ENCODE measurements around the gene TMEM132E. TPM values are rescaled to one million over a fixed set of nuclear protein-coding genes. Genes with fewer than 3 reads are reported as not detected.

Gene TMEM132E
- total RNA-seq, 1 donor from 2014 or later: 3.6 TPM

- Mint-ChIP-seq H3K27me3 (ENCODE audit: low read depth) (peaks cover 36% of the 10 kb centered on the region), H3K9me3 (no peaks in the 10 kb centered on the region), H3K4me3 (no peak overlapping the region), H3K4me1 (peaks cover 12% of the 10 kb centered on the region), H3K27ac (ENCODE audit: unreplicated experiment) (no peak overlapping the region), H3K36me3 (ENCODE audit: low read depth) (no peaks in the 10 kb centered on the region)
- no peak for DNase-seq (ENCODE audit: low read depth, low spot score)
- no peak for TF ChIP-seq CTCF (conservative IDR thresholded peaks at IDR 0.05)
These were observed 62.0 kb downstream of the TMEM132E start for GRCh38 chr17:34641368-34641767.

DNA sequence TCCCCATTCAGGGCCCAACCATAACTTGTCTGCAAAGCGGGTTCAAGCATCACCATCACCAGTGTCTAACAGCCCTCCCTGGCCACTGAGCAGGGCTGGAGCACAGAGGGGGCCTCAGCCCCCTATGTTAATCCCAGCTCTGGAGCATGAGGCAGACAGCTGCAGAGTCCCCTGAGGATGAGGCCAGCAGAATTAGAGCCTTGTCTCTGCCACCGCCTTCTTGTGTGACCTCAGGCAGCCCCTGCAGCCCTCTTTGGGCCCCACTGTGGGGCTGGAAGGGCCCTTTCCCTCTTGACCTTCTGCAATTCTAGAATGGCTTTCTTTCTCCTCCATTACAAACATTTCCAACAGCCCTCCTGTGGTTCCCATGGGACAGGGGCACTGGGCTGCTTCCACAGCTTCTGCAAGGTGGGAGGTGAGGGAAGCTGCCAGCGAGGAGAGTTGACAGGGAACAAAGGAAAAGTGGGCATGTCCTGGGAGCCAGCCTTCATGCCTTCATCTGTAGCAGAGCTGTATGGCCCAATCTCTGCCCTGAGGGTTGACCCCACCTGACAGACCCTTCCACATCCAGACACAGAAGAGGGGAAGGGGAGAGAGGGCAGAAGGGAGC, 65.7 kb downstream of the TMEM132E start:
- no peak for DNase-seq (ENCODE audit: low read depth, low spot score)
- H3K4me3 Mint-ChIP-seq: no peak overlapping the region
- no peak for TF ChIP-seq CTCF (conservative IDR thresholded peaks at IDR 0.05)
- peaks cover 31% of the 10 kb centered on the region for H3K27me3 Mint-ChIP-seq (ENCODE audit: low read depth)
- no peaks in the 10 kb centered on the region for H3K36me3 Mint-ChIP-seq (ENCODE audit: low read depth)
- H3K27ac Mint-ChIP-seq (ENCODE audit: unreplicated experiment): no peak overlapping the region
- peaks cover 12% of the 10 kb centered on the region for H3K4me1 Mint-ChIP-seq
- no peaks in the 10 kb centered on the region for H3K9me3 Mint-ChIP-seq

GRCh38 chr17:34645594-34645993, 66.2 kb downstream of the TMEM132E start:
- Mint-ChIP-seq H3K4me1 (peaks cover 12% of the 10 kb centered on the region), H3K27ac (ENCODE audit: unreplicated experiment) (no peak overlapping the region), H3K27me3 (ENCODE audit: low read depth) (peaks cover 30% of the 10 kb centered on the region), H3K36me3 (ENCODE audit: low read depth) (no peaks in the 10 kb centered on the region), H3K4me3 (no peak overlapping the region), H3K9me3 (no peaks in the 10 kb centered on the region)
- TF ChIP-seq CTCF (conservative IDR thresholded peaks at IDR 0.05): no peak
- DNase-seq (ENCODE audit: low read depth, low spot score): no peak

GRCh38 chr17:34647511-34647910, 68.1 kb downstream of the TMEM132E start:
- Mint-ChIP-seq H3K4me3 (no peak overlapping the region), H3K4me1 (peaks cover 12% of the 10 kb centered on the region), H3K9me3 (no peaks in the 10 kb centered on the region), H3K27ac (ENCODE audit: unreplicated experiment) (no peak overlapping the region), H3K36me3 (ENCODE audit: low read depth) (no peaks in the 10 kb centered on the region), H3K27me3 (ENCODE audit: low read depth) (peaks cover 19% of the 10 kb centered on the region)
- no peak for TF ChIP-seq CTCF (conservative IDR thresholded peaks at IDR 0.05)
- no peak for DNase-seq (ENCODE audit: low read depth, low spot score)

GRCh38 chr17:34650051-34650750, 70.8 kb downstream of the TMEM132E start:
- Mint-ChIP-seq H3K36me3 (ENCODE audit: low read depth) (no peaks in the 10 kb centered on the region), H3K4me1 (peaks cover 15% of the 10 kb centered on the region), H3K9me3 (no peaks in the 10 kb centered on the region), H3K4me3 (no peak overlapping the region), H3K27ac (ENCODE audit: unreplicated experiment) (no peak overlapping the region), H3K27me3 (ENCODE audit: low read depth) (peaks cover 17% of the 10 kb centered on the region)
- TF ChIP-seq CTCF (conservative IDR thresholded peaks at IDR 0.05): no peak
- DNase-seq (ENCODE audit: low read depth, low spot score): no peak

Data from neural crest cell (in vitro differentiated cells).